Adipose tissue (tissue), 3 donors: Measurements from ENCODE around the gene RASD1. TPM values are rescaled to one million over a fixed set of nuclear protein-coding genes. Genes with fewer than 3 reads are reported as not detected.

Experiments used
- H3K27ac ChIP-seq: one replicate; pipeline ENCODE4 v1.5.1; 2013; ENCODE audit warnings: low read depth, low read length
- WGBS, 3 donors: extraction: QIAGEN DNeasy Blood & Tissue Kit; methylation state at CpG; one replicate each; pipeline ENCODE4 v1.1.7; 2013; 5-methylcytosine and 5-hydroxymethylcytosine counted together
- polyA plus RNA-seq, 3 donors: library from polyadenylated mRNA; stranded (reverse); fragments of 200-250 nt; gene quantifications; one replicate each; pipeline ENCODE4 v1.2.3, GENCODE V29; 2013
- donor health status: healthy with polysubstance abuse.
- donor health status: Bipolar disorder and iron deficiency.
- donor health status: healthy.

Gene RASD1
- polyA plus RNA-seq, 3 donors, result 36.7 to 608 (median 240) TPM

DNA sequence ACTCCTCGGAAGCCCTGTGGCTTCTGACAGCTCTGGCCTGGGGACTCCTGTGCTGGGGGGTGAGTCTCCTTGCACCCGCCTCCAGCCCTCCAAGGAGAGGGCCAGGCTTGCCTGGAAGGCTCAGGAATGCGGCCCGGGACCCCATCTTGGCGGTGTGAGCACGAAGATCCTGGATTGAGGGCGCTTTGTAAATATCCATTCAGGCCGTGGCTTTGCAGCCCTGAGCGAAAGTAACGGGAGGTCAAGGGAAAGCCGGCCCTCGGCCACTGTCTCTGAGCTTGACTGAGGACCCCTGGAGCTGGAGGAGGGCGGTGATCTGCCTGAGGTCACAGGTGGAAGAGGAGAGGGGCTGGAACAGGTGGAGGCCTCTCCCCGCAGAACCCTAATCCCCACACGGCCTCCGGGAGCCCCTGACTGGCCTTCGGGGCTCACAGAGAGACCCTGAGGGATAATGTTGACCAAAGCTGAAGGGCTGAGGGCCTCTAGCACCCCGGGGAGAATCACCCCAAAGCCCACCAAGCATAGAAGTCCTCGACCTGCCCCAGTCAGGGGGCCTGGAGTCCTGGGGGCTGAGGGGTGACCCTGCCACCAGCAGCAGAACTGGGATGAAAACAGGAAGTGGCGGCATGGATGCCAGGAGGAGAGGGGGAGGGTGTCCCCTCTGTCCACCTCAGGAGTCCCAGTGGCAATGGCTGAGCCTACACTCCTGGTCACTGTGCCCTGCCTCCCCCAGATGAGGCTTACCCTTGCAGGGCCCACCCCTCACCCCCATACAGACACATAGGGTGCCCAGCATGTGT, 8.3 kb upstream of the RASD1 start:
- 80 to 88% (median 84%) methylated on average over 18 to 20 of the region's 20 CpGs for WGBS, 3 donors
- H3K27ac ChIP-seq, result no peak overlapping the region

DNA sequence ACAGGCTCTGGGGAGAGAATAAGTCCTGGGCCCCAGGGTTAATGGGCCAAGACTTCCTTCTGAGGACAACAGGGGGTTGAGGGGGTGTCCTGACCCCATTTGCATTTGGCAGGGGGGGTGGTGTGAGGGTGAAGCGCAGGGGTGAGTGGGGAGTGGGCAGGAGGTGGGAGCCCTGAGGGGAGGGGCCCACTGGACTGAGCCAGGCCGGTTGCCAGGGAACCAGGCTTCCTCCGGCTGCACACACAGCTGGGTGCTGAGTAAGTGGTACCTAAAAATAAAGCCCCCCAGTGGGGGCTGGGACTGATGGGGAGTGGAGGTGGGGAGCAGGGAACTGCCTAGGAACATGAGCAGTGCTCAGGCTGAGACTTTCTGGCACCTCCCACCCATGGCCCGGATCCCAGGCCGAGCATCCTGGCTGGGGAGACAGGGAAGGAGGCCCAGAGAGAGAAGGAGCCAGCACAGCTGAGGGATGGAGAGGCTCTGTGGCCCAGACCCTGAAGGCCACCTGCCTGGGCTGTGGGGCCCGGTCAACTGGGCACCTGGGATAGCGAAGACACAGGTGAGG, 7.5 kb upstream of the RASD1 start:
- H3K27ac ChIP-seq, result no peak overlapping the region
- WGBS, 3 donors, result 42 to 81% (median 62%) methylated on average over 7 of the region's 7 CpGs

DNA sequence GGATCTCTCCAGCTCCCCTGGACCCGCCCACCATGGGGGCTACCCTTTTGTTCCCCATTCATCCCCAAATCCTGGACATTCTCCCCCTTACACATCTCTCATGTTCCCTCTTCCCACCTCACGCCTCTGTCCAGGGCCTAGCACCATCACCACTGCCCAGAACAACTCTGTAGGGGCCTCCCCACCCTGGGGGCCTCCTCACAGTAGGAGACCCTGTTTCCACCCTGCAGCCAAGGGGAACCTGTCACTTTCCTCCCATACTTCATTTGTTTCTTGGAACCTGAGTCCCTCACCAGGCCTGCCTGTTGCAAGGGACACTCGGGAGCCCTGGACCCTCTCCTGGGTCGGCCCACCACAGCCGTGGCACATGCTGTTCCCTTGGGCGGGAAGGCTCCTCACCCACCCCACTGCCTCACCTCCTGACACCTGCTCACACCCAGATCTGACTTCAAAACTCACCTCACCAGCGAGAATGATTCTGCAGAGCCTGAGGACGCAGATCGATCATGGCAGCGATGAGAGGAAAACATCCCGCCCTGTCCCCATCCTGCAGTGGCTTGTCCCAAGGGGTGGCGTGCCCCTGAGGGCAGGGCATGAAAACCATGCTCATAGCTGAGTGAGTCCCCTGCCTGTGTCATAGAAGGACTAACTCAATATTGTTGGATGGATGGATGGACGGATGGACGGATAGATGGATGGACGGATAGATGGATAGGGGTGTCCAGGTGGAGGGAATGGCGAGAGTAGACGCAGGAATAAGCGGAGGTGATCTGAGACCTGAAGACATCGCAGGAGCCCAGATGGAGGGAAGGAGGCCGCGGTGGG, 6.8 kb upstream of the RASD1 start:
- no peak overlapping the region for H3K27ac ChIP-seq
- WGBS, 3 donors, result 91 to 93% (median 92%) methylated on average over 21 of the region's 21 CpGs

DNA sequence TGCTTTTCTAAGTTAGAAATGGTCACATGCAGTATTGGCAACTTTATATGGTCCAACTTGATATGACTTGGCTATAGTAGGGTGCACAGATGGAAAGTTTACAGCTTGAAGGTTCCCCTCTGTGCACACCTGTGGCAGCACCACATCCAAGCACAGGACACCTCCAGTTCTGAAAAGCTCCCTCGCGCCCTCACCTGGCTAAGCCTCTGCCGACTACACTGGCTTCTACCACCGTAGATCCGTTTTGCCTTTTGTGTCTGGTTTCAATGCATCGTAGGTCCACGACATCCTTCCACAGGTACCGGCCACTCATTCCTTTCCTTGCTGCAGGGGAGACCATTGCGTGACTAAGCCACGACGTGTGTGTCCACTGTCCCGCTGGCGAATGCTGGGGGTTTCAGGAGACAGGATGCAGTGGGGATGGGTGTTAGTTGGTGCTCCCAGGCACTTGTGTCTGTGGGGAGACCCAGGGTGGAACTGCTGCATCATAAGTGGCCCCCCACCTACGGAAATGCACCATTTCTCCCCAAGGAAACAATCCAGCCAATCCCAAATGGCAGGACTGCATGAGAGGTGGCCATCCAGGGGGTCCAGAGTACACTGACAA, 4.9 kb upstream of the RASD1 start:
- WGBS, 3 donors, result 71 to 78% (median 74%) methylated on average over 14 of the region's 14 CpGs
- no peak overlapping the region for H3K27ac ChIP-seq

DNA sequence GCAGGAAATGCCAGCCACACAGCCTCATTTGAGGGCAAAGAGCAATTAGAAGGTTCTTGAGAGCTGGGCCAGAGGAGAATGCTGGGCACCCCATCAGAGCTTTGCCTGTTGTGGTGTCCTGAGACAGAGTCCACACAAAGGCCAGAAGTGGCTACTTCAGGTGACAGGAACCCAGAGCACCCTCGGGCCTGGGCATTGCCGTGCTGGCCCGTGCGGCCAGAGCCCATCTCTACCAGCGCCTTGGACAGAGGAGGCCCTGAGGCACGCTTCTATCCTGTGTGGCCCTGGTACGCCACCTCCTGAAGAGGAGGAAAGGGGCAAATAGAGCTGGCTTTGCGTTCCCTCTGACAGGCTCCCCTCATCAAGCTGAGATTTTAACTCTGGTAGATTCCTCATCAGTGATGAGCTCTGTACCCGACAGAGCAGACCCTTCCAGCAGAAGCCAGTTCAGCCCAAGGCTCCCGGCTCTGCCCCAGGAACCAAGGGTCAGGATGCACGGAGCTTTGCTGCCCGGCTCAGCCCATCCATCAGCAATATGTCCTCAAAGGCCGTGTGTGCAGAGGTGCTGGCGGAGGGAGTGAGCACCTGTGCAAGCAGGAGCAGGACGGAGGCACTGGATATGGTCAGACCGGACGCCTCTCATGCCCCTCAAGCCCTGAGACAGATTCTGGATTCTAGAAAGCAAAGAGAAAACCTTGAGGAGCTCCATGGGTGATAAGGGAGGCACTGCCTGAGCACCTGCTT, 3.4 kb upstream of the RASD1 start:
- no peak overlapping the region for H3K27ac ChIP-seq
- WGBS, 3 donors, result 84 to 89% (median 89%) methylated on average over 16 to 17 of the region's 17 CpGs

DNA sequence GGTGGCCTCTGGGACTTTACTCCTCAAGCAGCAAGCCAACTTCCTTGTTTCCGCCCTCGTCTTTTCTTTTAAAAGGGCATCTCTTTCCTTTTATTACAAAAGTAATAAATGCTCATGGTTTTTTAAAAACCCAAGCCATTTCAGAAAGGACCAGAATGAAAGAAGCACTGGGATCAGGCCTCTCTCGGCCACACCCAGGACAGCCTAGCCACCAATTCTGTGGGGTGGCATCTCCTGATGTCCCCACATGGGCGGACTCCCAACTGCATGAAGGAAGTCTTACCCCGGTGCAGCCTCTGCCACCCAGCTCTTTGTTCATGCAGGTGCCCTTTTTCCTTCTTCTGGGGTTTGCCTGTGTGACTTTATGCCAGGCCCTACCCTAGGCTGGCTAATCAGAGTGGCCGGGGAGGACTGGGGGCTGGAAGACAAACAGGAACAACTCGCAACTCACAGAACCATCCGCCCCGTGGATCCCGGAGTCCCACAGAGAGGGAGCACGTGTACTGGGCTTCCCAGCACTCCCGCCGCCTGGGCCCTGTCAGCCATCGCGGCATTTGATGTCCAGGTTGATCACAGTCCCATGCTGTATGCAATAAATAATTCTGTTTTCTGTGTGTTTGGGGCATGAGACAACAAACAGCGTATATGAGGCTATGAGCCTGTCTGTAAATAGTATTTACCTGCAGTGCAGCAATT, 2.6 kb upstream of the RASD1 start:
- 86 to 94% (median 88%) methylated on average over 16 of the region's 16 CpGs for WGBS, 3 donors

DNA sequence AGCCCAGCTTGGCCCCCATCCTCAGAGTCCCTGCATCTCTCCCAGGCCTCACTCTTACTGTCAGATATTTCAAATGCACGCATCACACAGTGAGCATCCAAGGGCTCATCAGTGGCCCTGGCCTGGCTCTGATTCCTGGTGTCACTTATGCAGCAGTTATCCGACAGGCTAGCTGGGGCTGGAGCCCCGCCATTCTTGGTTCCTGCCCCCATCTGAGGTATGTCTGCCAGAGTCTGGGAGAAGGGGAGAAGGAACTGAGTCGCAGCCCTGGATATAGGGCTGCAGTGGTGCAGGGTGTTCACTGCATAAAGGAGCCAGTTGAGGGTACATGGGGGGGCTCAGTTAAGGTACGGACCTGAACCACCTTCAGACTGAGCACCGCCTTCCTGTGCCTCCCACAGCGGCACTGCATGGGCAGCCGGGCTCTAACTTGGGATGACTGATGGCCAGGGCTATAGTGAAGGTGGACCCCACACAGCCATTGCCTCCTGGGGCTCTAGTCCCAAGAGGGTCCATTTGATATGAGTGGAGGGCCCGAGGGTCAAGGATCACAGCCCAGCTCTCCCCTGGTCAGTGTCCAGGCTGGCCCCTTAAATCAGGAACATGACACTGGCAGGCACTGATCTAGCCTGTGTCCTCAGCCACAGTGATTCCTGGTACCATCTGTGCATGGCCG, 1.8 kb upstream of the RASD1 start:
- WGBS, 3 donors, result 95 to 97% (median 96%) methylated on average over 10 of the region's 10 CpGs

More for the DNA sequence above, 2.6 kb upstream of the RASD1 start:
- no peak overlapping the region for H3K27ac ChIP-seq

DNA sequence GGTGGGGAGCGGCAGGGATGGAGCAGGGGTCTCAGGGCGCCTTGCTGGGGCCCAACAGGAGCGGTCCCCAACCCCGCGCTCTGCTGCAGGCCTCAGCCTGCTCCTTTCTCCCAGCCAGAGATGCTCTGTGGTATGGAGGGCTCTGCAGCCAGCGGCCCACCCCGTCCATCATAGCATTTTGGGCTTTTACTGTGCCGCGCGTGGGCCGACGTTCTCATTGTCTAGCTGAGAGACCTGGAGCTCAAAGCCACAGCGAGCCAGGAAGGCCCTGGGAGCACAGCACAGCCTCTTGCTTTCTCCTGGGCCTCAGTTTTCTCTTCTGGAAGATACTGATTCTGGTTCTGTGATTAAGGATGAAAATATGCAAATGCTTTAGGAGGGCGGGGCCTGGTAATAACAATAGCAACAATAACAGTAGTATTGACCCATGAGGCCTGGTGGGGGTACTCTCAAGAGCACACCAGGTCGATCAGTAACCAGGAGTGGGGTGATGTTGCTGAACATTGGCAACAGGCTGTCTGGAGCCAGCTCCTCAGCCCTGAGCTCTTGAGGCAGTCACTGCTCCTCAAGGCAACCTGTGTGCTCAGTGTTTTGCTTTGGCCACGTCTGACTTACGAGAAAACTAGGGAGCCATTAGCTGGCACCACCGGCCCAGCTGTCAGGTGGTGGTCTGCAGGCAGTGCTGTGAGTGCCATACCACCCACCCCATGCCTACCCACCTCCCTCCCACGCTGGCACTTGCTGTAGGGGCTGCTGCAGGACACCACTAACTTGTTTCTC, 1.1 kb upstream of the RASD1 start:
- 40 to 45% (median 40%) methylated on average over 19 of the region's 19 CpGs for WGBS, 3 donors
- H3K27ac ChIP-seq, result no peak overlapping the region

More for the DNA sequence above, 1.8 kb upstream of the RASD1 start:
- no peak overlapping the region for H3K27ac ChIP-seq

DNA sequence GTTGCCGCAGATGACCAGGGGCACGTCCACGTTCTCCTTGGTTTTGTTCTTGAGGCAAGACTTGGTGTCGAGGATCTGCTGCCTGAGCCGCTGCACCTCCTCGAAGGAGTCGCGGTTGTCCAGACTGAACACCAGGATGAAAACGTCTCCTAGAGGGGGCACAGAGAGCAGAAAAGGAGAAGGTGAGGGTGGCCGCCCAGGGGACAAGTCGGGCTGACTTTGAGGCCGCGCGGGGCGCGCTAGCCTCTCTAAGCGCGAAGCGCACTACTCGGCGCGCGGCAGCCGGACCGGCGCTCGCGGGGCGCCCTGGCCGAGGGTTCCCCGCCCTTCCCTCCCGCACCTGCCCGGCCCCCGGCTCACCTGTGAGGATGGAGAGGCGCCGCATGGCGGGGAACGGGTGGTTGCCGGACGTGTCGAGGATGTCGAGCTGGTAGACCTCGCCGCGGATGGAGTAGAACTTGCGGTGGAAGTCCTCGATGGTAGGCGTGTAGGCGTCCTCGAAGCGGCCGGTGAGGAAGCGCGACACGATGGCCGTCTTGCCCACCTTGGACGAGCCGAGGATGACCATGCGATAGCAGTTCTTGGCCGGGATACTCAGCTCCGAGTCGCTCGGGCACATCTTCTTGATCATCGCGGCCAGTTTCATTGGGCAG, 533 bp downstream of the RASD1 start:
- no peak overlapping the region for H3K27ac ChIP-seq
- 1 to 2% (median 1%) methylated on average over 64 to 65 of the region's 65 CpGs for WGBS, 3 donors

DNA sequence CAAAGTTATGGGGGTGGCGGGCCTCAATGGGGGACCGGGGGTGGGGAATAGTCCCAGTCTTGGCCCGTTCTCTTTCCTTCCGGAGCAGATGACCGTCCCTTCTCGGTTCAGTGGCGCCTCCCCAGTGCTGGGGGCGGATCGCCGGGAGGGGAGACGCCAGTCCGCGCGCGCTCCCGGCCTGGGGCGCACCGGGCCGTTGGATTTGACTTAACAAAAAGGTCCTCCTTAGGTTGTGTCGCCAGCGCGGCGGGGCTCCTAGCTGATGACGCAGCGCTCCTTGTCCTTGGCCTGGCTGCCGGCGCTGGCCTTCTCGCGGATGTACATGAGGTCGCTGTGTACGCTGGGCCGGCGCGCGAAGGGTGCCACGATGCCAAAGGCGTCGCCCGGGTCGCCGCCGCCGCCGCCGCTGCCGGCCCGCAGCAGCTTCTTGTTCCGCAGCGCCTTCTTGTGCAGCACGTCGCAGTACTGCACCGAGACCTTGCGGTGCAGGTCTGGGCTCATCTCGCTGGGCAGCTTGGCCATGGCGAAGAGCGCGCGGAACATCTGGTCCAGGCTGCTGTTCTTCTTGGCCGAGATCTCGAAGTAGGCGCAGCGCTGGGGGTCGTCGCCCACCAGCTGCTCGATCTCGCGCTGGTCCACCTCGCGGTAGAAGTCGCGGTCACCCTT, 1.2 kb downstream of the RASD1 start:
- no peak overlapping the region for H3K27ac ChIP-seq

DNA sequence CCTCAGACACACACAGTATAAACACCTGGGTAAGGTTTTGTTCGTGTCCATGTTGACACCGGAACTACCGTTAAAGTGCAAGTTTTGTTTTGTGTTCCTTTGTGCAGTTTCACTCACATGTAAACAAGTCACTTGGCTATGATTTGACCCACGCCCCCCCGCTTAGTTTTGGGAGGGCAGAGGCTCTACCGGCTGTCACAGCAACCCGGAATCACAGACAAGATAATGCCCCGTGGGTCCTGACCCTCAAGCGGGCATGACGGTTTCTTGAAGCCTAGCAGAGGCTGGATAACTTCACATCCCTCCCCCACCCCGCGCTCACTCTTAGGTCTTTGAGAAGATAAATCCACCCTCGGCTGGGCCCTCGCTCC, 1.7 kb downstream of the RASD1 start:
- H3K27ac ChIP-seq, result no peak overlapping the region
- WGBS, 3 donors, result 32 to 54% (median 45%) methylated on average over 14 of the region's 14 CpGs

More for the DNA sequence above, 1.2 kb downstream of the RASD1 start:
- WGBS, 3 donors, result 2 to 4% (median 4%) methylated on average over 68 to 71 of the region's 71 CpGs

DNA sequence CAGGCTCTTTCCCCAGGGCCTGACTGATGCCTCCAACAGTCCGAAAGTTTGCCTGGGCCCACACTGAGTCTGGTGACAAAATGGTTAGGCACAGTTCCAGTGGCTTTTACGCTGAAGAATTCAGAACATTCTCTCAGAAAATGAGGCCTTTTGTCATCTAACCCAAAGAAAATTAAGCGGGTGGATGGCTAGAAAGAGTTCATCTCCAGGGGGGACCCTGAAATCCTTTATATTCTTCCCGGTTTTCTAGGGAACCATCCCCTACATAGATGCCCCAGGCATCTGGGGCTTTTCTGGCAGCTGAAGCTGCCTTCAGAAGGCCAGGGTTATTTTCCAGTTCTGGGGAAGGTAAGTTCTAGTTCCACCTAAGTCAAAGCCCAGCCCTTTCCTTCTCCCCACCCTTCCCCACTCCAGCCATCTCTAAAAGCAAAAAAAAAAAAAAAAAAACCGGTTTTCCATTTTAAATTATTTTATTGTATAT, 2.2 kb downstream of the RASD1 start:
- H3K27ac ChIP-seq, result no peak overlapping the region
- 65 to 81% (median 77%) methylated on average over 5 of the region's 5 CpGs for WGBS, 3 donors

DNA sequence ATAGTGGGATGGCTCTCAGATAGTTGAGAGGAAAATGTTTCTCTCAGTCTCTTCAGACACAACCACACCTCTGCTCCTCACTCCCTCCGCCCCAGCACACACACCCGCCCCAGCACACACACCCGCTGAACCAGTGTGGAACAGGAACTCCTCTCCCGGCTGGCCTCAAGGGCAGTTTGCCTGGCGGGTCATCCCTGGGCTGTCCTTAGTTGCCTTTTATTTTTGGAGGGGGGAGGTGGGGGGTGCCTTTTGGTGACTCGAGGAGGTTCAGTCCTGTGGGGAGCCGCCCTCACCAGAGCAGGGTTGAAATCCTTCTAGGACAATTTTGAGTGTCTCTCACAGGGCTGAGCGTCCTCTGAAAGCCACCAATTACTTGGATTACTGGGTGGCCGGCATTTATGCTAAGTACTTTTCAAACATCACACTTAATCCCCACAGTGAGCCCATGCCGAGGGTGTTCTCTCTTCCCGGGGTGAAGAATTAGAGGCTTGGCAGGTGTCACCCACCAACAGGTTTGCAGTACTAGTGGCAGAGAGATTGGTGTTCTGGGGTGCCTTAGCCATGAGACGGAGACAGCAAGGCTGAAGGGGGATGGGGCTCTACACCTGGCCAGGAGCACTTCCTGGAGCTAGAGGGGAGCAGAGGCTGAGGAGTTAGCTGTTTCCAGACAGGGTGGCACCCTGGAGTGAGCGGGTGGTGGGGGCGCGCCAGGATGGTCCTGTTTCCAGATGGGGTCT, 2.8 kb downstream of the RASD1 start:
- no peak overlapping the region for H3K27ac ChIP-seq
- 54 to 73% (median 71%) methylated on average over 15 of the region's 15 CpGs for WGBS, 3 donors

DNA sequence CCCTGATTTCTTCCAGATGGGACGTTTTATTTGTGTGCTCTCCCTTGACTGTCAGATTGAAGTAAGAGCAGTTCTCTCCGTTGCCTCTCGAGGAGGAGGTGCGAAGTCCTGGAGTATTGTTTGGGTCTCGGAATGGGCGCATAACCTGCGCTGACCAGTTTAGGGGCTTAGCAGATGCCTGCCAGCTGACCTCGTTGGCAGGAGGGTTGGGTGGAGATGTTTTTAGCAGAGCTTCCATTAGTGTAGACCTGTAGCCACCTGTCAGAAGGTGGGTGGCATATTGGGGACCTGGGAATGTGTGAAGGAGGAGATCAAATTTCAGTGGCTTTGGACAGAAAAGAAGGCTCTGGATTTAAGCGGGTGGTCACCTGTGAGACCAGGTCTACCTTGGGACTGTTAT, 3.6 kb downstream of the RASD1 start:
- H3K27ac ChIP-seq, result no peak overlapping the region
- WGBS, 3 donors, result 79 to 92% (median 89%) methylated on average over 9 of the region's 9 CpGs

DNA sequence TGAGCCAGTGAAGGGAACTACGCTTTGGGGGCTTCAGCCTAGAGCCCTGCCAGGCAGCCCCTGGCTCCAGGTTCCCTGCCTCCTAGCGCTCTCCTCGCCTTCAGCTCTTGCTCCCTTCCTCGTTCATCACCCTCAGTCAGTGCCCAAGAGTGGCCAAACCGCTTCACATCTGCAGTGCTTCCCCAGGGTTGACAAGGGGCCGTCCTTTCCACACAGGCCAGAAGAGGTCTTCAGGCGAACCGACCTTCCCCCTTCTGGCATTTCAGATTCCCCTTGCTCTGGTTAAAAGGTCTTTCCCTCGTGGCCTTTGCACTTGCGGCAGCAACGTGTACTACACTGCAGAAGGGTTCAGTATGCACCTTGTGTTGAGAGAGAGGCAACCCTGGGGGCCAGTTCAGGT, 4.1 kb downstream of the RASD1 start:
- WGBS, 3 donors, result 72 to 85% (median 81%) methylated on average over 11 of the region's 11 CpGs
- H3K27ac ChIP-seq, result no peak overlapping the region
